Lower leg skin (tissue), 3 donors: ENCODE data around the gene ZNF777.

Experiments used
- POLR2A ChIP-seq, 2 donors: fragments of 450-650 bp; IDR thresholded peaks; one replicate each; pipeline ENCODE4 v1.6.1; 2016 to 2017; ENCODE audit warnings: antibody characterized with exemption in 2 of 2, mild to moderate bottlenecking in 1 of 2, moderate library complexity in 1 of 2
- TF ChIP-seq, protein P1 (sequence below), 3 donors: fragments of 450-650 bp; IDR thresholded peaks; one replicate each; pipeline ENCODE4 v1.5.1; 2016; ENCODE audit warnings: antibody characterized with exemption in 3 of 3, mild to moderate bottlenecking in 3 of 3, moderate library complexity in 2 of 3

DNA sequence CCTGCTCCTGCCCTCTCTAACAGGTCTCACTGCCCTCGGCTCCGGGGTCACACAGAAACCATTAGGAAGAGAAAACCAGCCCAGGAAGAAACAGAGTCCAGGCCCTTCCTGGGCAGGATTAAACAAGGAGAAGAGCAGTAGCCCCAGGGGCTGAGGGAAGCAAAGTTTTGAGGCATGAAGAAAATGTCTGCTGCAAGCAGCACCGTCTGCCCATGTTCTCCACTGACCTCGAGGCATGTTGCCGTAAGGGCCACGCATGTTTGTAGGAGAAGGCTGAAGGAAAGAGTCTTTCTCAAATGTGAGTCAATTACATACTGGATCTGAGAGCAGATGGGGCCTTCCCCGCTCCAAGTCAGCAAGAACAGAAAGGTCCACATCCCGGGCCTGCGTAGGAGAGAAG, 32.5 kb upstream of the ZNF777 start:
- TF ChIP-seq, protein P1, sequence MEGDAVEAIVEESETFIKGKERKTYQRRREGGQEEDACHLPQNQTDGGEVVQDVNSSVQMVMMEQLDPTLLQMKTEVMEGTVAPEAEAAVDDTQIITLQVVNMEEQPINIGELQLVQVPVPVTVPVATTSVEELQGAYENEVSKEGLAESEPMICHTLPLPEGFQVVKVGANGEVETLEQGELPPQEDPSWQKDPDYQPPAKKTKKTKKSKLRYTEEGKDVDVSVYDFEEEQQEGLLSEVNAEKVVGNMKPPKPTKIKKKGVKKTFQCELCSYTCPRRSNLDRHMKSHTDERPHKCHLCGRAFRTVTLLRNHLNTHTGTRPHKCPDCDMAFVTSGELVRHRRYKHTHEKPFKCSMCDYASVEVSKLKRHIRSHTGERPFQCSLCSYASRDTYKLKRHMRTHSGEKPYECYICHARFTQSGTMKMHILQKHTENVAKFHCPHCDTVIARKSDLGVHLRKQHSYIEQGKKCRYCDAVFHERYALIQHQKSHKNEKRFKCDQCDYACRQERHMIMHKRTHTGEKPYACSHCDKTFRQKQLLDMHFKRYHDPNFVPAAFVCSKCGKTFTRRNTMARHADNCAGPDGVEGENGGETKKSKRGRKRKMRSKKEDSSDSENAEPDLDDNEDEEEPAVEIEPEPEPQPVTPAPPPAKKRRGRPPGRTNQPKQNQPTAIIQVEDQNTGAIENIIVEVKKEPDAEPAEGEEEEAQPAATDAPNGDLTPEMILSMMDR (IDR thresholded peaks at IDR 0.05), result no peak
- no peak for TF ChIP-seq POLR2A (IDR thresholded peaks at IDR 0.05)
